ENCODE measurements around the gene ATRNL1.
"Not testable (repeated sequence)": the region's sequence is repeated elsewhere in the genome, so short reads cannot be mapped to it uniquely, and the experiment has no call there.

ATRNL1 gene

DNA sequence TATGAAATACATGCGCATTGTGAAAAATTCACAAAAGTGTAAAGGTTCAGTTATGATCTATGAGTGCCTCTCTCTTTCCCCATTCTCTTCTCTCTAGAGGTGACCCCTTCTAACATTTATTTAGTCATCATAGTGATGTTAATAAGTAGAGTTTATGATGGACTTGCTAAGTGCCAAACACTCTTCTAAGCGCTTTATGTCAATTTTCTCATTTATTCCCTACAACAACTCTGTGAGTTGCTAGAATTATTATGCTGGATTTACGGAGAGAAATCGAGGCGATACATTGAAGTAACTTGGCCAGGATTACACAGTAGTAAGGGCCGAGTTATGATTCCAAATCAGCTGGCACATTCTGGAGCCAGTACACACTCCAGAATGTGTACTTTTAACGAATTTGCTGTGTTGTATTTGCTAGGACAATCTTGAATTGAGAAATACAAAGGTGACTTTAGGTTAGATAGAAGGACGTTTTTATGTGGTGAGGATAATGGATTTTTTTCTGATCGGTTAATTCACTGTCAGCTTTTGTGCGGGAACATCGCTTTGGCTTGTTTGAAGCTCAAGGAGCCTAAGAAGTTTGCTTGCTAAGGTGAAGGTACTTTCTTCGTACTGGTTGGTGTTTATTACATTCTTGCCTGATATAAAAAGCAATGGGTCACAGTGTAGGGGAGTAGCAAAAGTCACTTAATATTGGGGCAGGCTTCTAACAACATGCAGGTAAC, 1.4 kb downstream of the ATRNL1 start:
- H3K27me3 ChIP-seq (ENCODE audit: control insufficient read depth, insufficient read depth, low read length): peaks cover 2% of the 10 kb centered on the region
- peak overlapping the region; percentile 2 for H3K27ac ChIP-seq (ENCODE audit: low read depth, low read length)
- H3K4me1 ChIP-seq (ENCODE audit: control insufficient read depth, insufficient read depth, low read length): peaks cover 3% of the 10 kb centered on the region
- no peak overlapping the region for H3K9ac ChIP-seq (ENCODE audit: low read length)
- H3K4me3 ChIP-seq (ENCODE audit: low read length): peak overlapping the region; percentile 1
- no peaks in the 10 kb centered on the region for H3K36me3 ChIP-seq (ENCODE audit: control insufficient read depth, insufficient read depth, low read length)

DNA sequence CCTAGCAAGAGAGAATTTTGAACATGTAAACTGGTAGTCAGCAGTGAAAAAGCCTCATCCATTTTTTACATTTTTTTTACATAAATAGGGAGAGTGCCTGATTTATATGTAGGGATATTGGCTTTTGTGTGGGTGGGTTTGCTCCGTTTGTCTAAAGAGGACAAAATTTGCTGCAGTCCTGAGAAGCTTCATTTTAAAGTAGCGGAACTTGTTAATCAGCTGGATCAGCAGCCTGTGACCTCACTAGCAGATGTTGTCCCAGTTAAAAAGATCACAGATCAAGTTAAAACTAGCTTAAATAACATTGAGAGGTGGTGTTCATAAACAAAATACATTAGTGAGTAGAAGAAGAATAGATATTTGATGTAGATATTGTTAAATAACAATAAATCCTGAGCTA, 2.6 kb downstream of the ATRNL1 start:
- Histone ChIP-seq H3K27me3 (ENCODE audit: control insufficient read depth, insufficient read depth, low read length) (peaks cover 2% of the 10 kb centered on the region), H3K27ac (ENCODE audit: low read depth, low read length) (no peak overlapping the region), H3K9ac (ENCODE audit: low read length) (no peak overlapping the region), H3K4me3 (ENCODE audit: low read length) (no peak overlapping the region), H3K36me3 (ENCODE audit: control insufficient read depth, insufficient read depth, low read length) (no peaks in the 10 kb centered on the region), H3K4me1 (ENCODE audit: control insufficient read depth, insufficient read depth, low read length) (peaks cover 3% of the 10 kb centered on the region)

DNA sequence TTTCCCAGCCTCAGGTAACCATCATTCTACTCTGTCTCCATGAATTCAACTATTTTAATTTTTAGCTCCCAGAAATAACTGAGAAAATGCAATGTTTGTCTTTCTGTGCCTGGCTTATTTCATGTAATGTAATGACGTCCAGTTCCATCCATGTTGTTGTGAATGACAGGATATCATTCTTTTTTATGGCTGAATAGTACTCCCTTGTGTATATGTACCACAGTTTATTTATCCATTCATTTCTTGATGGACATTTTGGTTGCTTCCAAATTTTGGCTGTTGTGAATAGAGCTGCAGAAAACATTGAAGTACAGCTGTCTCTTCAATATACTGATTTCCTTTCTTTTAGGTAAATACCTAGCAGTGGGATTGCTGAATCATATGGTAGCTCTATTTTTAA, 10.5 kb downstream of the ATRNL1 start:
- Histone ChIP-seq H3K9ac (ENCODE audit: low read length) (no peak overlapping the region), H3K36me3 (ENCODE audit: control insufficient read depth, insufficient read depth, low read length) (no peaks in the 10 kb centered on the region), H3K4me1 (ENCODE audit: control insufficient read depth, insufficient read depth, low read length) (no peaks in the 10 kb centered on the region), H3K27me3 (ENCODE audit: control insufficient read depth, insufficient read depth, low read length) (no peaks in the 10 kb centered on the region), H3K4me3 (ENCODE audit: low read length) (no peak overlapping the region), H3K27ac (ENCODE audit: low read depth, low read length) (no peak overlapping the region)

DNA sequence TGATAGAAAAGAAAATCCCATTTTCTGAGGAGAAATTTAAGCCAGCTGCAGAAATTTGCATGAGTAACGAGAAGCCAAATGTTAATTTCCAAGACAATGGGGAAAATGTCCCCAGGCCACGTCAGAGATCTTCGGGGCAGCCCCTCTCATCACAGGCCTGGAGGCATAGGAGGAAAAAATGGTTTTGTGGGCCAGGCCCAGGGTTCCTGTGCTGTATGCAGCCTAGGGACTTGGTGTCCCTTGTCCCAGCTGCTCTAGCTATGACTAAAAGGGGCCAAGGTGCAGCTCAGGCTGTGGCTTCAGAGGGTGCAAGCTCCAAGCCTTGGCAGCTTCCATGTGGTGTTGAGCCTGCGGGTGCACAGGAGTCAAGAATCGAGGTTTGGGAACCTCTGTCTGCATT, 12.2 kb downstream of the ATRNL1 start:
- H3K27ac ChIP-seq (ENCODE audit: low read depth, low read length); H3K9ac ChIP-seq (ENCODE audit: low read length); H3K4me1 ChIP-seq (ENCODE audit: control insufficient read depth, insufficient read depth, low read length); H3K4me3 ChIP-seq (ENCODE audit: low read length); H3K27me3 ChIP-seq (ENCODE audit: control insufficient read depth, insufficient read depth, low read length); H3K36me3 ChIP-seq (ENCODE audit: control insufficient read depth, insufficient read depth, low read length): not testable (repeated sequence)

DNA sequence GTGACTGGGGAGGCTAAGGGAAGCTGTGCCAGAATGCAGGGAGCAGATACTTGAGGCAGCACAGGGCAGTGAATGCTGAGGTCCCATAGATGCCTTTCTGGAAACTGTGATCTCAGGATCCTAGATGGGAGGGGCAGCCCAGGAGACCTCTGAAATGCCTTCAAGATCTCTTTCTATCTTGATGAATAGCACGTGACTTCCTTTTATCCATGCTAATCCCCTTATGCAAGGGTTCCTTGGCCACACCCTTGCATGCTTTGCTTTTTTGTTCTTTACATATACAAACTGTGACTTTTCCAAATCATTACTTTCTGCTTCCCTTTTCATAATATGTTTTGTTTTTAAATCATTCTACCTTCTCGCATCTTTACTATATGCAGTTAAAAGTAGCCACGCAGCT, 14.7 kb downstream of the ATRNL1 start:
- Histone ChIP-seq H3K4me1 (ENCODE audit: control insufficient read depth, insufficient read depth, low read length) (no peaks in the 10 kb centered on the region), H3K9ac (ENCODE audit: low read length) (no peak overlapping the region), H3K27ac (ENCODE audit: low read depth, low read length) (no peak overlapping the region), H3K27me3 (ENCODE audit: control insufficient read depth, insufficient read depth, low read length) (no peaks in the 10 kb centered on the region), H3K36me3 (ENCODE audit: control insufficient read depth, insufficient read depth, low read length) (no peaks in the 10 kb centered on the region), H3K4me3 (ENCODE audit: low read length) (no peak overlapping the region)

DNA sequence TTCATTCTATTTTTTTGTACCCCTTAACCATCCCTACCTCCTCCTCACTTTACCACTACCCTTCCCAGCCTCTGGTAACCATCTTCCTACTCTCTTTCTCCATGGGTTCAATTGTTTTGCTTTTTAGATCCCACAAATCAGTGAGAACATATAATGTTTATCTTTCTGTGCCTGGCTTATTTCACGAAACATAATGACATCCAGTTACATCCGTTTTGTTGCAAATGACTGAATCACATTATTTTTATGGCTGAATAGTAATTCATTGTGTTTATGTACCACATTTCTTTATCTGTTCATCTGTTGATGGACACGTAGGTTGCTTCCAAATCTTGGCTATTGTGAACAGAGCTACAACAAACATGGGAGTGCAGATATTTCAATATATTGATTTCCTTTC, 24.1 kb downstream of the ATRNL1 start:
- Histone ChIP-seq H3K27ac (ENCODE audit: low read depth, low read length) (no peak overlapping the region), H3K4me1 (ENCODE audit: control insufficient read depth, insufficient read depth, low read length) (no peaks in the 10 kb centered on the region), H3K36me3 (ENCODE audit: control insufficient read depth, insufficient read depth, low read length) (no peaks in the 10 kb centered on the region), H3K4me3 (ENCODE audit: low read length) (no peak overlapping the region), H3K27me3 (ENCODE audit: control insufficient read depth, insufficient read depth, low read length) (no peaks in the 10 kb centered on the region), H3K9ac (ENCODE audit: low read length) (no peak overlapping the region)

DNA sequence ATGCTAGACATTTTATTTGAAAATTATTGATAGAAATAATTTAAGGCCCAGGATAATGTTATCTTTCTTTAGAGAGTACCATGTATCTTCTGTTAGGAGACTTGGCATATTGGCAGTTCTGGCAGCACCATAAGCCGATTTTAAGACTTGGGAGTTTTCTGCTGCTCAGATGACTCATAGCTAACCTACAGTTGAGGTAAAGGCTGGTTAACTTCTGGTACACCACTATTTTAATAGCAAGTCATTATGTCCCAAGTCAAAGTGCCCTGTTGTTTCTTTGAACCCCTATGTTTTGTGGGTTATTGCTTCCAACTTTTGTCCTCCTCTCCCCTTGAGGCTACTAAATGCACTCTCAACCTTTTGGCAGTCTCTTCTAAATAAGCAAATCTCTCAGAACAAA, 25.2 kb downstream of the ATRNL1 start:
- Histone ChIP-seq H3K4me3 (ENCODE audit: low read length) (no peak overlapping the region), H3K27ac (ENCODE audit: low read depth, low read length) (no peak overlapping the region), H3K36me3 (ENCODE audit: control insufficient read depth, insufficient read depth, low read length) (no peaks in the 10 kb centered on the region), H3K9ac (ENCODE audit: low read length) (no peak overlapping the region), H3K27me3 (ENCODE audit: control insufficient read depth, insufficient read depth, low read length) (no peaks in the 10 kb centered on the region), H3K4me1 (ENCODE audit: control insufficient read depth, insufficient read depth, low read length) (no peaks in the 10 kb centered on the region)

DNA sequence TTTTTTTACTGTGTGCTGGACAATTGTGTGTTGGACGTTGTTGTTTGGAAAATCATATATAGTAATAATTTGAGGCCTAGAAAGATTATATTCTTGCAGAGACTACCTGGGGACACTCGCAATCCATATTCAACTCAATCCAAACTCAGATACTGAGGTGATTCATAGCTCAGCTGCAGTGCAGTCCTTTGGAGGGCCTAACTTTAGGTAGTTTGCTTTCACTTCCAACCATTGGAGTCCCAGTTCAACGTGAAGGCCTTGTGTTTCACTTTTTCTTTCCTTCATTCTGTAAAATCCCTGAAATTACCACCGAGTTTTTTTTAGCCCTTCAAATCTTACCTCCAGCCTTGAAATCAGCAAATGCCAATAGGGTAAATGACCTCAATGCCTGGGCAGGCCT, 32.3 kb downstream of the ATRNL1 start:
- Histone ChIP-seq H3K36me3 (ENCODE audit: control insufficient read depth, insufficient read depth, low read length) (no peaks in the 10 kb centered on the region), H3K4me1 (ENCODE audit: control insufficient read depth, insufficient read depth, low read length) (no peaks in the 10 kb centered on the region), H3K27ac (ENCODE audit: low read depth, low read length) (no peak overlapping the region), H3K27me3 (ENCODE audit: control insufficient read depth, insufficient read depth, low read length) (no peaks in the 10 kb centered on the region), H3K4me3 (ENCODE audit: low read length) (no peak overlapping the region), H3K9ac (ENCODE audit: low read length) (no peak overlapping the region)

DNA sequence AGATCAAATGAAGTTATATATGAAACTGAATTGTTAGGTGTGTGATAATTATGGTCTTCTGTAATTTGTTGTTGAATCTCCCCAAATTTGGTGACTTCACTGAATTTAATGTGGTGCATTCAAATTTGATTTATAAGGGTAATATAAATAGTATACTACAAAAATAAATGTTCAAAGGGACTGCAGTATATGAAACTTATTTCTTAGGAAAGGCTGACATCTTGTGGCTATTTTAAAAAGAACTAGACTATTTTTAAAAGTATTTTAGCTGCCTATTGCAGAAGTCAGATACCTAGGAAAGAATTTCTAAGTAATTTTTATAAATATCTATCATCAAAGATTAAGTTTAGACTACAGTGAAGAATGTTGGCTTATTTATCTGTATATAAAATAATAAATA, 36.6 kb downstream of the ATRNL1 start:
- Histone ChIP-seq H3K9ac (ENCODE audit: low read length) (no peak overlapping the region), H3K27me3 (ENCODE audit: control insufficient read depth, insufficient read depth, low read length) (no peaks in the 10 kb centered on the region), H3K4me1 (ENCODE audit: control insufficient read depth, insufficient read depth, low read length) (no peaks in the 10 kb centered on the region), H3K27ac (ENCODE audit: low read depth, low read length) (no peak overlapping the region), H3K36me3 (ENCODE audit: control insufficient read depth, insufficient read depth, low read length) (no peaks in the 10 kb centered on the region), H3K4me3 (ENCODE audit: low read length) (no peak overlapping the region)

DNA sequence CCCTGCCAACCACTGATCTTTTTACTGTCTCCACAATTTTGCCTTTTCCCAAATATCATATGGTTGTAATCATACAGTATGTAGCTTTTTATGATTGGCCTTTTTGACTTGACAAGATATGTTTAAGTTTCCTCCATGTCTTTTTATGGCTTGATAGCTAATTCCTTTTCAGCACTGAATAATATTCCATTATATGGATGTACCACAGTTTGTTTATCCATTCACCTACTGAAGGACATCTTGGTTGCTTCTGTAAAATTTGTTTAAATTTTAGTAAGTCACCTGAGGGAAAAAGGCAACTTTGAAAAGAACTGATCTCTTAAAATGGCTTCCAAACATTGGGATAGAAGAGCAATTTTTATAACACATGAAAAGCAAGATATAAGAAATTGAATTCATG, 43.5 kb downstream of the ATRNL1 start:
- Histone ChIP-seq H3K9ac (ENCODE audit: low read length) (no peak overlapping the region), H3K27me3 (ENCODE audit: control insufficient read depth, insufficient read depth, low read length) (no peaks in the 10 kb centered on the region), H3K4me1 (ENCODE audit: control insufficient read depth, insufficient read depth, low read length) (no peaks in the 10 kb centered on the region), H3K36me3 (ENCODE audit: control insufficient read depth, insufficient read depth, low read length) (no peaks in the 10 kb centered on the region), H3K27ac (ENCODE audit: low read depth, low read length) (no peak overlapping the region), H3K4me3 (ENCODE audit: low read length) (no peak overlapping the region)

DNA sequence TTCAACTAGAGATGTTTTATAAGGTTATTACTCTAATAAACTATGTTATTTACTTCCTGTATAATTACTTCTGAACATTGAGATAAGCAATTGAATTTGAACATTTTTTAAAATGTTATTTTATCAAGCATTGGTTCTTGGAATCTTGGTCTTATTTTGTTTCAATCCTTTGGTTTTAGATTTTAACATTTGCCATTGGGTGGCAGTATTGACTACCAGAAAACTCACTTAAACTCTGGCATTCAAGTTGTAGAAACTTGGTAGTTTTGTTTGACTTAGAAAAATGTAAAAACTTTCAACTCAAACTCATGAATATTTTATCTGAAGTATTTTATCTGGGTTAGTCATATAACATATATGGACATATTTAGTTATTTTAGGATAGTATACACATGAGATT, 48.1 kb downstream of the ATRNL1 start:
- no peaks in the 10 kb centered on the region for H3K4me1 ChIP-seq (ENCODE audit: control insufficient read depth, insufficient read depth, low read length)
- no peak overlapping the region for H3K4me3 ChIP-seq (ENCODE audit: low read length)
- H3K27ac ChIP-seq (ENCODE audit: low read depth, low read length): no peak overlapping the region
- no peaks in the 10 kb centered on the region for H3K27me3 ChIP-seq (ENCODE audit: control insufficient read depth, insufficient read depth, low read length)
- no peaks in the 10 kb centered on the region for H3K36me3 ChIP-seq (ENCODE audit: control insufficient read depth, insufficient read depth, low read length)
- no peak overlapping the region for H3K9ac ChIP-seq (ENCODE audit: low read length)

DNA sequence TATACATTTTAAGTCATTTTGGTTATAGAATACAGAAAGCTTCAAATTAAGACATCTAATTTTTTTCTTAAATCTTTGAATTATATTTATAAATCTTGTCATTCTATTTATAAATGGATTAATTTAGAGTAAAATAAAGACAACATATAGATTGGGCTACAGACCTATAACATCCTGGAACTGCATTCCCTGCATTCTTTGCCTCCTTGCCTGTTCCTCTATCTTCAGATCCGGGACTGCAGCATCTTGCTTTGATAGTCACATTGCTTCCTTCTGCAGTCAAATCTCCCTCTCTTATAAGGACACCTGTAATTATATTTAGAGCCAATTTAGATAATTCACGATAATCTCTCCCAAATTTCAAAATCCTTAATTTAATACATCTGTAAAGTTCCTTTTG, 64.2 kb downstream of the ATRNL1 start:
- Histone ChIP-seq H3K4me3 (ENCODE audit: low read length) (no peak overlapping the region), H3K36me3 (ENCODE audit: control insufficient read depth, insufficient read depth, low read length) (no peaks in the 10 kb centered on the region), H3K27me3 (ENCODE audit: control insufficient read depth, insufficient read depth, low read length) (no peaks in the 10 kb centered on the region), H3K4me1 (ENCODE audit: control insufficient read depth, insufficient read depth, low read length) (no peaks in the 10 kb centered on the region), H3K9ac (ENCODE audit: low read length) (no peak overlapping the region), H3K27ac (ENCODE audit: low read depth, low read length) (no peak overlapping the region)

DNA sequence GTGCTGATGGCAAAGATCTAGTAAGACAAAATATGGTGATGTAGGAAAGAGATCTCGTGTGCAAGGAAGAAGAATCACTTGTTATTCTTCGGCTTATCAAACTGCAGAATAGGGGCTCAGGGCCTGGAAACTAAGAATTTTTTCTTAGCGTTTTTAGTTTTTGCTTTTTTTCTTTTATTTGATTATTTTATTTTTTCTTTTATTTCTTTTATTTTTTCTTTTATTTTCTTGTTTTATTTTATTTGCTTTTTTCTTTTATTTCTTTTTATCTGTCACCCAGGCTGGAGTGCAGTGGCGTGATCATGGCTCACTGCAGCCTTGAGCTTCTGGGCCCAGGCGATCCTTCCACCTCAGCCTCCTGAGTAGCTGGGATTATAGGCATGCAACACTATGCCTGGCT, 70.0 kb downstream of the ATRNL1 start:
- Histone ChIP-seq H3K36me3 (ENCODE audit: control insufficient read depth, insufficient read depth, low read length) (no peaks in the 10 kb centered on the region), H3K9ac (ENCODE audit: low read length) (no peak overlapping the region), H3K27ac (ENCODE audit: low read depth, low read length) (no peak overlapping the region), H3K4me1 (ENCODE audit: control insufficient read depth, insufficient read depth, low read length) (no peaks in the 10 kb centered on the region), H3K4me3 (ENCODE audit: low read length) (no peak overlapping the region), H3K27me3 (ENCODE audit: control insufficient read depth, insufficient read depth, low read length) (no peaks in the 10 kb centered on the region)
